ENCODE results near the gene PTCH1.
A peak's percentile ranks its signal among the peaks of the same experiment; 100 is the strongest.

The PTCH1 gene

DNA sequence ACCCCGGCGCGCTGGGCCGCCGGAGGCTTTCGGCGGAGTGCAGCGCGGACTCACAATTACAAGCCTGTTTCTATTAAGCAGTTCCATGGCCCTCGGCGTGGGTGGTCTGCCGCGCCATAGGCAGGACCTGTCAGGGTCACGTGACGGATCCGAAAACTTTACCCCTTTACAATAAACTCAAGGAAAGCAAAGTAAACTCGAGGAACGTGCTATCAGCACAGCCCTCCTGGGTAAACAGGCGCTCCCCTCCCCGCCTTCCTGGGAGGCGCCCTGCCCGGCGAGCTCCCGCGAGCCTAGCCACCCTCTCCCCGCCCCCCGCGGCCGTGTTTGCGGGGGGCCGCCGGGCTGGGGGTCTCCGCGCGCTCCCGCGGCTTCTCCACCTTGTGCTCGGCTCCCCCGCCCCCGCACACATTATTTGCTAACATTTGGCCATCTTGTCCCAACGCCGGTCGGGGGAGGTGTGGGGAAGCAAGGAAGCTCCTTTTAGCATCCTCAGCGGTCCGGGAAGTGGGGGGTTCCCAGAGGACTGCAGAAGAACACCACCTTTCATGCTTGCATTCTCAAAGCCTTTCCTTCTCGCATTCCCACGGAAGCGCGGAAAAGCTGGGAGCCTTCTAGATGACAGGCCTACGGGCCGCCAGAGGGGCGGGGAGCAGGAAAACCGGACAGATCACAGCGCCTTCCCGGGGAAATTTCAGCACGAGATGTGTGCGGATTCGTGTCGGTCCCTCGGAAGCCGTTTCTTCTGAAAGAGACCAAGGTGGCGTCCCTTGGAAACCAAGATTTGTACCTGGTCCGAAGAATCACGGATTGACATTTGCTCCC is at the start of gene PTCH1:
PTCH1 (minus strand) TSS at position 238 of the 825 bp plus-strand sequence.
- peak; percentile 35 for DNase-seq

- DNase-seq, result no peak
Observed at GRCh38 chr9:95565982-95566381, 49.2 kb upstream of the PTCH1 start.

DNA sequence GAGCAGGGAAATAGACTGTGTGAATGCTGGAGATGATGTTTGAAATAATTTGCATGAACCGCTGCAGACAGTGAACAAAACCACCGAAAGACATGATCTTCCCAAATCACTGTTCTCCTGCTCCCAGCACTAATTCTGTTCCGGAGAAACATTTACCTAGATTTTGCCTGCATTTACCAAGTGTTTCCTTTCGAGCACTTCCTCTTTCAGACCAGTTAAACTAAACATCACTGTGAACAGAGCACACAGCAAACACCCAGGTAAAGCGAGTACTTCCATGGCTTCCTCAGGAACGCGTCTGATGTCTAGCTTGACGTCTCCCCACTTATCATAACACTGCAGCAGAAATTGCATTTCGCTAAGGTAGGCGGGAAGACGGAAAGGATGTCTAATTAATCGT is 45.1 kb upstream of the PTCH1 start:
- no peak for DNase-seq

GRCh38 chr9:95557142-95557541 is 40.4 kb upstream of the PTCH1 start:
- DNase-seq, result no peak

DNA sequence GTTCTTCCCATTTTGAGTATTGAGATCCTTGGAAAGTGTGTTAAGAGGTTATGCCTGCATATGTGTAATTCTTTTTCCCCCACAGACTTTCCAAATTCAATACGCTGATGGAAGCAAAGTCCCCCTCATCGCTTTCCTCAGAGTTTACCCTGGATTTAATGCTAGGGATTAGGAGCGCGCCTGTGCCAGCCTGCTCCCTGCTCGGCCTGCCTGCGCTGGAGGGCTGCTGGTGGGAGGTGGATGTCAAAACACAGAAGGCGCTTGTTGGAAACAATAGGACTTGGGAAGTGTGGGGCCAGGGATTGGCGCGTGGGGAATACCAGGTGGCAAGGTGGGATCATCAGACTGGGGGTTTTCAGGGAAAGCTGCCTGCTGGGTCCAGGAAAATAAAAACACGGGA is 39.8 kb upstream of the PTCH1 start:
- DNase-seq, result no peak

- DNase-seq, result peak; percentile 22
Observed at GRCh38 chr9:95552814-95553546, 36.2 kb upstream of the PTCH1 start.

DNA sequence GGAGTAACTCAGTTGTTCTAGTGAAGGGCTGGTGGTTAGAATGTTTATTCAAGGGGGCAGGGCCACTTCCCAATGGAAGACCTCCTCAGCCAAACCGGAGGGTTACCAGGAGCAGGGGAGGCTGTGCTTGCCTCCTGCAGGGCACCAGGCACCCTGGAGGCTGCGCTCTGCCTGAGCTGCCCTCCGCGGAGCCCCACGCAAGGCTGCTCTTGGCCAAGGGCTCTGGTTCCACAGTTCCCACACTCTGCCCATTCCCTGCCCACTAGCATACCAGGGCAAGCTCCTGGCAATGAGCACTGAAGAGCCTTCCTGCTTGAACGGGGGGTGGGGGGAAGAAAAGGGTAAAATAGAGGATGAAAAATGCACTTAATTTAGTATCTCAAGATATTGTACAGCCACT is 35.5 kb upstream of the PTCH1 start:
- no peak for DNase-seq

DNA sequence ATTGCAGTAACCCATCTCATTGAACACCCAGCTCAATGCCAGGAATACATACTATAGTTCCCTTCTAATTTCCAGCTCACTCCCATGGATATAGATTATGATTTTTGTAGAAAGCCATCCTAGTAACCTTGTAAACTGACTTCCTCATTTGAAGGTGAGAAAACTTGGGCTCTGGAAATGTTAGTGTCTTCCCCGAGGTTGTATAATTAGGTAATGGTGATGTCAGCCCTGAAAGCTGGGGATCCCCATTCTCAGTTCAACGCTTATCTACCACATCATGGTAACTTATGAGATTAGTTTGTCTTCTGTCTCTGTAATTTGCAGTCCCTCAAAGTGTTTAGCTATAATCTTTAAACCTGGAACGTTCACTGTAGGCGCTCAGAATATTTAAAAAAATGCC is 34.6 kb upstream of the PTCH1 start:
- no peak for DNase-seq

DNA sequence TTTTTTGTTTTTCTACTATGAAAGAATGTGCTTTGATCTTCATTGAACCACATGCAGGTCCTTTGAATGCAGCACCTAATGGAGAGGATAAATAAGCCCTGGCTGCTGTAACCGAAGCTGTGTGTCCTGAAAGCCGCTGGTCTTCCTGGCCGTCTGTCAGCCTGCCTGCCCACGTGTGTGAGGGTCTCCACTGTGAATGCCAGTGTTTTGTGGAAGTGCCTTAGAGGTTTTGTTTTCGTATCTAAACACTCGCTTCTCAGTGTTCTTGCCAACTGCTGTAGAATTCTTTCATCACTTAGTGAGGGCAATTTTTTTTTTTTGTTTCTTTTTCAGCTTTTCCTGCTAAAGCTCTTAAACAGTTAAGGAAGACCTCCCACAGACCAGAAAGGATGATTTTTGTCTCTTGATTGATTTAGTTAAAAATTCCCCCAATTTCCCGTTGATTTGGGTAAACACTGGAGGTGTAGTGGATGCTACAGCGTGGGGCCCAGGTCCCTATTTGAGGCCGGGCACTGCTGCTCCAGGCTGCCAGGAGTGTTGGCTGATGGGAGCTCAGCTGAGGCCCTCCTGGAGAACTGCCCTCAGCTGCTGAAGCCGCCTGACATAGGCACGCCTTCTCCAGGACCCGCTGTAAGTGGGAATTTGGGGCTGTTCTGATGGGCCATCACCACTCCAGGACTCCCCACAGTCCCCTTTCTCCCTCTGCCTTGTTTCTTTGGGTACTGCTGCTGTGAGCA is 29.2 kb upstream of the PTCH1 start:
- no peak for DNase-seq

DNA sequence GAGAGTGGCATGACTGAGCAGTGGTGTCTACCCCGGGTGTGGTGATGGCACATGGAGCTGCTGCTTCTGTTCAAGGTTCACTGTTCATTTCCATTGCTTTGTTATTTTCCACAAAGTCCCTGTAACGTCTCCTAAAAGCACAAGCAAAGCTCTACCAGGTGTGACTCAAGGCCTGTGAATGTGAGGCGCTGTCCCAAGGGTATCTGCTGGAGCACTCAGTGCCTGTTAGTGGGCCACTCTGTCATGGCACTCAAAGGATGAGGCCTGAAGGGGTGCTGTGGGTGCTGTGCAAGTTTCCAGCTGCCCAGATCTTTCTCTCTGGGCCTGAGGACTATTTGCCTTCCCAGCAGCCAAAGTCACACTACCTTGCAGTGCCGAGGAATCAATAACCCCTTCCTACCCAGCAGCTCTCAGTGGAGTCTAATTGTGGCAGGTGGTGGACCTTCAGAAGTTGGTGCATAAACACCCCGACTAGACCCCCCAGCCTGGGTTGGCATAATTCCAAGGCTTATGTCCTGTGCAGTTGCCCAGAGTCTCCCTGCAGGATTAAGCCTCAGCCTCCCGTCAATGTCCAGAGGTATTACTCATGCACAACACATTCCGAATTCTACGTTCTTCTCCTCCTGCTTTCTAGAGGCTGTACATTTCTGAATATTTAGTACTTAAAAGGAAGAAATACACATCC is 17.4 kb upstream of the PTCH1 start:
- no peak for DNase-seq

DNA sequence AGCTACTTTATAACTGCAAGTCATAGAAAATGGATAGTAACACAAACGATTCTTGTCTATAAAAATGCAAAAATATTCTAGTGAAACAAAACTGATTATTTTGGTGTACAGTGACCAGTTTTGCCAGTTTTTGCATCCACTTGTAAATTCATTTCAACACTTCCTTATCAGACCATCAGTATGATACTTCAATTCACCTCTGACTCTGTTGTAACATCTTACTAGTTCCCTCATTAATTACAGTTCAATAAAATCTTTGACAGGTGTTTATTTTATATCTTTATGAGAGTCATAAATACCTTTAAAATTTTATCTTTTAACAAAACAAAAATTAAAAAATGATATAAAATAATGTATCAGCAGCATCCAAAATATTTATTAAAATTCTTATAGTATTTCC is 13.1 kb upstream of the PTCH1 start:
- DNase-seq, result no peak

- DNase-seq, result no peak
Observed at GRCh38 chr9:95528908-95529502, 12.2 kb upstream of the PTCH1 start.

GRCh38 chr9:95522871-95523370 is 6.2 kb upstream of the PTCH1 start:
- no peak for DNase-seq

DNA sequence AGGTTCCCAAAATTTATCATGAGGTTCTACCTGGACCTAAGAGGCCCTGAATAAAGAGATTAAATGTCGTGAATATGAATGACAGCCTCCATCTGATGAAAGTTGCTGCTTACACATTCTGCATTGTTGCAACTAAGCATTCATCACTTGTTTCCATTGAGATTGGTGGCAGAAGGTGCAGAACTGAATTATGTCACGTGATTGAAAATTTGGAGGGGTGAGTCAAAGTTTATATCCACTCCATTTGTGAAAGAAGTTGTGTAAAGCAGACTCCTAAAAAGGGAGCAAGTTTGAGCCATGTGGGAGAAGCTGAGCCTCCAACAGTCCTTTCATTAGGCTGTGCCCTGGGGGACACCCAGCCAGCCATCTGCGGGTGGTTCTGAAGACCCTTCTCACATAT is 4.9 kb upstream of the PTCH1 start:
- no peak for DNase-seq

DNA sequence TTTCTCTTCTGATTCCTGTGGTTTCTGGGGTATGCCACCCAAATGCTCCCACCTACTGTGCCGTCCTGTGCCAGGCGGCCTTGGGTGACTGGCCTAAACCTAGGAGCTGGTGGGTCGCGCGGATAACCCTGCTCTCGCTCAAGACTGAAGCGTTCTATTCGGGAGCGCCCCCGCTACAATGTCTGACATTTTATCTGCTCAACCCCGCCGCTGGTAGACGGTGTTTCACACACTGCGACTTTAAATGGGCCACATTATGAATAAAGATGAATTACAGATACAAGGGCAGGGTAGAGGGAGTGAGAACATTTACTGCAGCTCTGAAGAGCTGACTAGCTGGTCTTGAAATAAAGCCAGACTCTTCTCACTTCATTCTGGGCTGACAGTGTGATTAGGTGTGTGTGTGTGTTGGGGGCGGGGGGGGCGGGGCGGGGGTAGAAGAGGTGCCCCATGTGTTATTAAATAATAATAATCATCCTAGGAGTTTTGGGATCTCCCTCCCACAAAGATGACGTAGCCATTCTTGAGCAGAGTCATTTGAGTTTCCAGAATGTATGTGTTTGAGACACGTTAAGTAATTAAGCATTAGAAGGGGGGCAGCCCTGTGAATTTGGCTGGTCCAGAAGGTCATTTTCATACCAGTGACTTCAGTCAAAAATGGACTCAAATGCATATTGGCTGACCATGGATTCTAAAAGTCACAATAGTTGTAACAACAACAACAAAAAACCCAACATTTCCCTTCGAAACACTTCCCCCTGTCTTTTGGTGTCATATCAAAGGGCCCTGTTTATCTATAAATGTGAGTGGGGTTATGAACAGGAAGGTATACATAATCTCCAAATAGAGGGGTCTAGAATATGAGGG is 1.0 kb upstream of the PTCH1 start:
- no peak for DNase-seq

GRCh38 chr9:95516221-95516733 is 494 bp downstream of the PTCH1 start:
- no peak for DNase-seq

GRCh38 chr9:95515272-95516113 is 1.3 kb downstream of the PTCH1 start:
- DNase-seq, result peak; percentile 34

DNA sequence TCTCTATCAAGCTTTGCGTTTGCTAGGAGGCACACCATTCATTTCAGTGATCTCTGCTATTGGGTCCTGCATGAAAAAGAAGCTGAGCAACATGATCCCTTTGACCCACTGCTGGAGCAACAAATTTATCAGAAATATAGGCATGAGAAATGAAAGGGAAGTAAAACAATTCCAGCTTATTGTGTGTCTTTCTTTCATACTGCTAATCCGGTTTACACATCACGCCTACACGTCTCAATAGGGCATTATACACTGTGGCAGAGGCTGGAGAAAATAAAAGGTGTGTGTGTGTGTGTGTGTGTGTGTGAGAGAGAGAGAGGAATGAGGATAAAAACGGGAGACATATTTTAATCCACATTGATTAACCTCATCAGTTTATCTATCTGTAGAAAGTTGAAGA is 2.4 kb downstream of the PTCH1 start:
- no peak for DNase-seq

DNA sequence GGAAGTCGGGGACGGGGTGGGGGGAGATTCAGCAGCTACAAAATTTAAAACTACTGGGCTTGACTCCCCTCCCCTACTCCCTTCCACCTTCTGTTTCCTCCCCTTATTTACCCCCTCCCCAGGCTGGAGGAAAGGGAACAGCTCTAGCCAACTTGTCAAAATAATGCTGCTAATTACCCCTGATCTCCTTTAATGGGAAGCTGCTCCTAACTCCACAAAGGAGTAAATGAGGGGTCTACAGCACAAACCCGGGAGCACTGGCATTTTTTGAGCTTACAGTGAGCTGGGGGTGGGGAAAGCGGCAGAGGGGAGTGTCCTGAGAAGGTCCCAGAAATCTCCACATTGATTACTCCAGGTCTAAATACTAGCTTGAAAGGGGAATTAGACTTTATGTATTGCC is 3.1 kb downstream of the PTCH1 start:
- no peak for DNase-seq

DNA sequence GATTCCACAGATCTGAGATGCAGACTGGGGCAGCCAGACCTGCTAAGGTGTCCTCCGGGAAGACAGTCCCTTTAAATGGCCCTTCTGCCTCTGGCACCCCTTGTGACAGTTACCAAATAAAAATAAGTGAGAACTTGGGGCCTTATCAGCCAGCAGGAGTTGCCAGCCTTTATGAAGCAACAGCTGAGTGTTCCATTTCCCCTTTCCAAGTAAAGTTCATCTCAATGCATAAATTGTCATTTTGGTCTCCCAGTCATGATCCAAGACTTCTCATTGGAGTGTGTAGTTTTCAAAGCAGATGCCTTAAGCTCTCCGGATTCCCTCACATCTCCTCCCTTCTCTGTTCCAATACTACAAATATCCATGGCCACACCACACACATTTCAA is 4.1 kb downstream of the PTCH1 start:
- no peak for DNase-seq

Measured in stimulated activated CD4-positive, alpha-beta T cell treated with anti-CD3 and anti-CD28 coated beads, Interleukin-1b, Interleukin-23, amount 100 ng/mL, for 48 hours (primary cell).